ENCODE results near the gene CDC42EP2.

CDC42EP2 gene

GRCh38 chr11:65351511-65351910 lies 36.8 kb downstream of the CDC42EP2 start:
- in situ Hi-C loops (cut with HindIII; ENCODE audit: low pct_ligation_motif_present, low pct_unique_long_range_greater_than_20kb, low sequenced_read_pairs): no loop called here
- DNase-seq: no peak

GRCh38 chr11:65352783-65353182 lies 38.1 kb downstream of the CDC42EP2 start:
- DNase-seq: peak; percentile 15
- in situ Hi-C loops (cut with HindIII; ENCODE audit: low pct_ligation_motif_present, low pct_unique_long_range_greater_than_20kb, low sequenced_read_pairs): no loop called here

GRCh38 chr11:65353376-65353775 lies 38.7 kb downstream of the CDC42EP2 start:
- in situ Hi-C loops (cut with HindIII; ENCODE audit: low pct_ligation_motif_present, low pct_unique_long_range_greater_than_20kb, low sequenced_read_pairs): no loop called here
- no peak for DNase-seq

- in situ Hi-C loops (cut with HindIII; ENCODE audit: low pct_ligation_motif_present, low pct_unique_long_range_greater_than_20kb, low sequenced_read_pairs): no loop called here
- no peak for DNase-seq
Observed at GRCh38 chr11:65353900-65354264, 39.2 kb downstream of the CDC42EP2 start.

GRCh38 chr11:65354265-65355012 lies 39.8 kb downstream of the CDC42EP2 start, which contains the start of gene TIGD3:
TSS of gene TIGD3 (plus strand) at chr11:65354751. CDS start at chr11:65355809, 1,058 bp downstream.
- in situ Hi-C loops (cut with HindIII; ENCODE audit: low pct_ligation_motif_present, low pct_unique_long_range_greater_than_20kb, low sequenced_read_pairs): no loop called here
- peak; percentile 93 for DNase-seq

GRCh38 chr11:65355013-65355775 lies 40.5 kb downstream of the CDC42EP2 start:
- DNase-seq: peak; percentile 8
- in situ Hi-C loops (cut with HindIII; ENCODE audit: low pct_ligation_motif_present, low pct_unique_long_range_greater_than_20kb, low sequenced_read_pairs): no loop called here

- in situ Hi-C loops (cut with HindIII; ENCODE audit: low pct_ligation_motif_present, low pct_unique_long_range_greater_than_20kb, low sequenced_read_pairs): no loop called here
- DNase-seq: no peak
Observed at GRCh38 chr11:65355776-65356393, 41.2 kb downstream of the CDC42EP2 start.

- DNase-seq: no peak
Observed at GRCh38 chr11:65356394-65356972, 41.8 kb downstream of the CDC42EP2 start.

GRCh38 chr11:65357856-65358356 lies 43.2 kb downstream of the CDC42EP2 start:
- no peak for DNase-seq
- in situ Hi-C loops (cut with HindIII; ENCODE audit: low pct_ligation_motif_present, low pct_unique_long_range_greater_than_20kb, low sequenced_read_pairs): no loop called here

More at GRCh38 chr11:65356394-65356972, 41.8 kb downstream of the CDC42EP2 start:
- in situ Hi-C loops (cut with HindIII; ENCODE audit: low pct_ligation_motif_present, low pct_unique_long_range_greater_than_20kb, low sequenced_read_pairs): no loop called here

GRCh38 chr11:65362320-65362931 lies 47.8 kb downstream of the CDC42EP2 start:
- in situ Hi-C loops (cut with HindIII; ENCODE audit: low pct_ligation_motif_present, low pct_unique_long_range_greater_than_20kb, low sequenced_read_pairs): no loop called here
- DNase-seq: no peak

- DNase-seq: no peak
- in situ Hi-C loops (cut with HindIII; ENCODE audit: low pct_ligation_motif_present, low pct_unique_long_range_greater_than_20kb, low sequenced_read_pairs): no loop called here
Observed at GRCh38 chr11:65362966-65363365, 48.3 kb downstream of the CDC42EP2 start.

- no peak for DNase-seq
- in situ Hi-C loops (cut with HindIII; ENCODE audit: low pct_ligation_motif_present, low pct_unique_long_range_greater_than_20kb, low sequenced_read_pairs): no loop called here
Observed at GRCh38 chr11:65363770-65364169, 49.1 kb downstream of the CDC42EP2 start.

GRCh38 chr11:65366340-65366773 lies 51.7 kb downstream of the CDC42EP2 start:
- DNase-seq: peak; percentile 79
- in situ Hi-C loops (cut with HindIII; ENCODE audit: low pct_ligation_motif_present, low pct_unique_long_range_greater_than_20kb, low sequenced_read_pairs): no loop called here

- in situ Hi-C loops (cut with HindIII; ENCODE audit: low pct_ligation_motif_present, low pct_unique_long_range_greater_than_20kb, low sequenced_read_pairs): no loop called here
- DNase-seq: no peak
Observed at GRCh38 chr11:65370659-65371049, 56.0 kb downstream of the CDC42EP2 start.

Measured in ACHN (cell line).